Activated CD4-positive, CD25-positive, alpha-beta regulatory T cell (primary cell): ENCODE data around the gene TYMP.
"Not testable (repeated sequence)": the region's sequence is repeated elsewhere in the genome, so short reads cannot be mapped to it uniquely, and the experiment has no call there.

Experiments used
- DNase-seq, 4 experiments: peaks; one replicate each; lab custom pipeline; 2025; lab: John Stamatoyannopoulos, UW

Gene TYMP

DNA sequence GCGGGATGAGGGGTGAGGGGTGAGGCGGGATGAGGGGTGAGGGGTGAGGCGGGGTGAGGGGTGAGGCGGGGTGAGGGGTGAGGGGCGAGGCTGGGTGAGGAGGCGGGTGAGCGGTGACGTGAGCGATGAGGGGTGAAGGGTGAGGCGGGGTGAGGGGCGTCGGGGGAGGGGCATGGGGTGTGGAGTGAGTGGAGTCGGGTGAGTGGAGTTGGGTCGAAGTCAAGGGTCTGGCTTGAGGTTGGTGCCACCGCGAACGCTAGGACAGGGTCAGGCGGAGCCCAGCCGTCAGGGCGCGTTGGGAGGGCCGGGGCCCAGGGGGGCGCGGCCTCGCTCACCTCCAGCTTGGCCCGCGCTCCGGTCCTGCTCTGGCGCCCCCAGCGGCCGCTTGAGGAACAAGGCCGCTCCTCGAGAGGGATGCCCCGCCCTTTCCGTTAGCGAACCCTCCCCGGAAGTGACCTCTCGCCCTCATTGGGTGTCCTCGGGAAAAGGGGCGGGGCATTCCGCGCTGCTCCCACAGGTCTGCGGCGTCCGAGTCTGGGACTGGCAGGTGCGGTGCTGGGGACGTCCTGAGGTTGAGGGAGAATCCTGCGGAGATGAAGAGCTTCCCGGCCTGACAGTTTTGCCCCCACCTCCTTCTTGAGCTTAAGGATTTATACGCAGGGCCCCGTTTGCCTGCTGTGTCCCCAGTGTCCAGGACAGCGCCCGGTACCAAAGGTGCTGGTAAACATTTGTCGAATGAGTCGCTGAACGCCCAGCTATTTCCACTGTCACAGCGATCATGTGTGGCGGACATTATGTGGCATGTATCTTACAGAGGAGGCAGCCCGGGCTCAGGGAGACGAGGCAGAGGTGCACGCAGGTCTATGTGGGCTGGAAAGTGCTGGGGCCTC lies 33.0 kb upstream of the TYMP start, which contains the start of gene SYCE3:
Gene SYCE3 (minus strand): TSS at position 397 of the 890 bp plus-strand sequence. CDS start 6,514 bp downstream, outside the sequence.
- DNase-seq, result peak; percentile 94 to 97 (median 95)

DNA sequence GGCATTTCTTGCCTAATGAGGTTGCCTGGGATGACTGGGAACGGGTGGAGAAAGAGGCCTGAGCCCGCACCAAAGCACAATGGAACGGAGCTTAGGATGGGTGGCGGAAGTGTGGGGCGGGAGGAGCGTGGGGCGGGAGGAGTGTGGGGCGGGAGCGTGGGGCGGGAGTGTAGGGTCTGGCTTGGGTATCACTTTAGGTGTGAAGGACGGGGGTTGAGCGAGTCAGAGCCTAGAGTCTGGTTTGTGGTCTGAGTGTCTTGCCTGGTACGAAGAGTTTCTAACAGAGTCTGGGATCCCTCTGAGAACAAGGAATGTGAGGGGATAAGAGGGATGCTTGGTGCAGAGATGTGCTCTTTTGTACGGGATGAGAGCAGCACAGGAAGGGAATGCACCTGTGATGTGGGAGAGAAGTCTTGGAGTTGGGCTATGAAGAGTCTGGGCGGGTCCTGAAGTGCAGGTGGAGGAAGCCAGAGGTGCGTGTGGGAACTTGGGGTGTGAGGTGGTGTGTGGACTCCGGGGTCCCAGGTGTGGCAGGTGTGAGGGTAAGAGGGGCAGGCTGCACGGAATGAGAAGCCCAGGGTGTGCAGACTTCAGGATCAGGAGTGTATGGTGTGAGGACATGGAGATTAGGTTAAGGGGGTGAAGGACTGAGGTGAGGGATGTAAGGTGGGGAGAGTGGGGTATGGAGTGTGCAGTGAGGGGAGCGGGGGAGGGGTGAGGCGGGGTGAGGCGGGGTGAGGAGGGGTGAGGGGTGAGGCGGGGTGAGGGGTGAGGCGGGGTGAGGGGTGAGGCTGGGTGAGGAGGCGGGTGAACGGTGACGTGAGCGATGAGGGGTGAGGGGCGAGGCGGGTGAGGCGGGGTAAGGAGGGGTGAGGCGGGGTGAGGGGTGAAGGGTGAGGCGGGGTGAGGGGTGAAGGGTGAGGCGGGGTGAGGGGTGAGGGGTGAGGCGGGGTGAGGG lies 31.9 kb upstream of the TYMP start:
- no peak for DNase-seq

DNA sequence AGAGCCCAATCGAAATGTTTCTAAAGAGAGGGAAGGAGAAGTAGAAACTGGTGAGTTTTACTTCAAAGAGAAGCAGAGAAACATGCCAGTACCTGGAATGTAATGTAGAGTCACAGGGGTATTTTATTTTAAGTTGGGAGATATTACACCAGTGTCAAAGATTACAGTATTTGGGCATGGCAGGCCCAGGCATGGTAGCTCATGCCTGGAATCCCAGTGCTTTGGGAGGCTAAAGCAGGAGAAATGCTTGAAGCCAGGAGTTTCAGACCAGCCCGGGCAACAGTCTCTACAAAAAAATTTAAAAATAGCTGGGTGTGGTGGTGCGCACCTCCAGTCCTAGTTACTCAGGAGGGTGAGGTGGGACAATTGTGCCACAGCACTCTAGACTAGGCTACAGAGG lies 30.2 kb upstream of the TYMP start:
- no peak for DNase-seq

DNA sequence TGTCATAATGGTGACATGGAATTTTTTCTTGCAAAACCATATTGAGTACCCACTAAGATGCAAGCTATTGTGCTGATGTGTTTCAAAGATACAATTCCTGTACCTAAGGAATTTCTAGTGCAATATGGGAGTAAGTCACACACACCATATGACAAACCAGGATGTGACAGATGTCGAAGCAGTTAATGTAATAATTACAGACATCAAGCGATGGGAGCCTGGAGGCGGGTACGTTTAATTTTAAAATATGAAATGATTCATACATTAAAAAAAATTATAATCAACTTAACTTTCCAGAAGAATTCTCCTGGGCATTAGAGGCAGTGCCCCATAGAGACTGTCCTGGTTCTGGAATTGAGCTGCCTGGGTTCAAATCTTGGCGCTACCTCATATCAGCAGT lies 26.9 kb upstream of the TYMP start:
- DNase-seq, result no peak

DNA sequence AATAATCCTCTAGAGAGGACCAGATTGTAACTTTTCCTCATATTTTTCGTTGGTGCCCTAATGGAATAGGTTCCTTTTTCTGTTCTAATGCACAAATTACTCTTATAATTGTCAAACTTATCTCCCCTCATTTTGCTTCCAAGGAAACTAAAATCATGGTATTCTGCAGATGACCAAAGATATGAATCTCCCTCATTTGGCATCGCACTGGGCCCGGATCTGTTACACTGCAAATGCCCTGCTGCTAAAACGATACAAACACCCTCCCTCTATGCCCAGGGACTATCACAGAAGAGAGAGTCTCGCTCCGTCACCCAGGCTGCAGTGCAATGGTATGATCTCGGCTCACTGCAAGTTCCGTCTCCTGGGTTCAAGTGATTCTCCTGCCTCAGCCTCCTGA lies 23.5 kb upstream of the TYMP start:
- DNase-seq, result no peak

DNA sequence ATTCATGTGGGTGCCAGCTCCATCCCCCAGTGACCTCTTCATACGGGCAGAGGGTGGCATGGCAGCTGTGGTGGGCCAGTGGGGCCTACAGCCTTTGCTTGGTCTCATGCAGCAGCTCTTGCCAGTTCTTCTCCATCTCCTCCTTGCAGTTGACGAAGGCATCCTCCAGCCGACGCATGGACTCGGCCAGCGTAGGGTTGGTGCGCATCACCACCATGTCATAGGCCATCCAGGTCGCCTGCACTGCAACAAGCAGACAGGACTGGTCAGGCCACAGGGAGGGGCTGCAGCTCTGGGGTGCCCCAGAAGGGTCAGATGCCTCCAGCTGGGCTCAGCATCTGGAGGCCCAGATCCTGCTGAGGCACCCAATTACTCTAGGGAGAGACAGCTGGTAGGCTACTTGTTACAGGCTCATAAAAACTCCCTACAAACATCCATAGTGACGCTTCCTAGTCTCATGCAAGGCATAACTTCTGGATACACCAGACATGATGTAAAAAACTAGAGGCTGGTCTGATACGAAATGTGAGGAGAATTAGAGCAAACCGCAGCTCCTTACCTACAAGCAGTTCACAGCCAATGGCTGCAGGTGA lies 21.4 kb upstream of the TYMP start:
- DNase-seq, result no peak

DNA sequence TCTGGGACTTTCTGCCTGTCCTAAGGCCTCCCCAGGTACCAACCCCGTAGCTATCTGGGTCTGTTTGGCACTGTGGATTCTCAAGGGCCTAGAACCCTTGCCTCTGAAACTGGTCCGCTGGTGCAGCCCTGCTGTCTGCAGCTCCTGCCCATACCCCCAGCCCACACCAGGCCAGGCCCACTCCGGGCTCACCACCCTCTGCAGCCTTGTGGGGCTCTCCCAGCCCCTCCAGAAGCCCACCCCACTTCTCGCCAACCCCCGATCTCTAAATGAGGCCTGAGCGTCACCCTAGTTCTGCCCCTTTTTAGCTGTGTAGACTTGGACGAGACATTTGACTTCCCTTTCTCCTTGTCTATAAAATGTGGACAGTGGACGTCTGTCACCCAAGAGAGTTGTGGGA lies 20.6 kb upstream of the TYMP start:
- no peak for DNase-seq

DNA sequence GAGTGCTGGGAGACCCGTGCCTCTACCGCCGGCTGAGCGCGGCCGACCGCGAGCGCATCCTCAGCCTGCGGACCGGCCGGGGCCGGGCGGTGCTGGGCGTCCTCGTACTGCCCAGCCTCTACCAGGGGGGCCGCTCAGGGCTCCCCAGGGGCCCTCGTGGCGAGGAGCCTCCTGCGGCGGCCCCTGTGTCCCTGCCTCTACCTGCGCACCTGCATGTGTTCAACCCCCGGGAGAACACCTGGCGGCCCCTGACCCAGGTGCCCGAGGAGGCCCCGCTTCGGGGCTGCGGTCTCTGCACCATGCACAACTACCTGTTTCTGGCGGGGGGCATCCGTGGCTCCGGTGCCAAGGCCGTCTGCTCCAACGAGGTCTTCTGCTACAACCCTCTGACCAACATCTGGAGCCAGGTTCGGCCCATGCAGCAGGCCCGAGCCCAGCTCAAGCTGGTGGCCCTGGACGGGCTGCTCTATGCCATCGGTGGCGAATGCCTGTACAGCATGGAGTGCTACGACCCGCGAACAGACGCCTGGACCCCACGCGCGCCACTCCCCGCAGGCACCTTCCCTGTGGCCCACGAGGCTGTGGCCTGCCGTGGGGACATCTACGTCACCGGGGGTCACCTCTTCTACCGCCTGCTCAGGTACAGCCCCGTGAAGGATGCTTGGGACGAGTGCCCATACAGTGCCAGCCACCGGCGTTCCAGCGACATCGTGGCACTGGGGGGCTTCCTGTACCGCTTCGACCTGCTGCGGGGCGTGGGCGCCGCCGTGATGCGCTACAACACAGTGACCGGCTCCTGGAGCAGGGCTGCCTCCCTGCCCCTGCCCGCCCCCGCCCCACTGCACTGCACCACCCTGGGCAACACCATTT lies 19.3 kb upstream of the TYMP start:
- DNase-seq, result no peak

DNA sequence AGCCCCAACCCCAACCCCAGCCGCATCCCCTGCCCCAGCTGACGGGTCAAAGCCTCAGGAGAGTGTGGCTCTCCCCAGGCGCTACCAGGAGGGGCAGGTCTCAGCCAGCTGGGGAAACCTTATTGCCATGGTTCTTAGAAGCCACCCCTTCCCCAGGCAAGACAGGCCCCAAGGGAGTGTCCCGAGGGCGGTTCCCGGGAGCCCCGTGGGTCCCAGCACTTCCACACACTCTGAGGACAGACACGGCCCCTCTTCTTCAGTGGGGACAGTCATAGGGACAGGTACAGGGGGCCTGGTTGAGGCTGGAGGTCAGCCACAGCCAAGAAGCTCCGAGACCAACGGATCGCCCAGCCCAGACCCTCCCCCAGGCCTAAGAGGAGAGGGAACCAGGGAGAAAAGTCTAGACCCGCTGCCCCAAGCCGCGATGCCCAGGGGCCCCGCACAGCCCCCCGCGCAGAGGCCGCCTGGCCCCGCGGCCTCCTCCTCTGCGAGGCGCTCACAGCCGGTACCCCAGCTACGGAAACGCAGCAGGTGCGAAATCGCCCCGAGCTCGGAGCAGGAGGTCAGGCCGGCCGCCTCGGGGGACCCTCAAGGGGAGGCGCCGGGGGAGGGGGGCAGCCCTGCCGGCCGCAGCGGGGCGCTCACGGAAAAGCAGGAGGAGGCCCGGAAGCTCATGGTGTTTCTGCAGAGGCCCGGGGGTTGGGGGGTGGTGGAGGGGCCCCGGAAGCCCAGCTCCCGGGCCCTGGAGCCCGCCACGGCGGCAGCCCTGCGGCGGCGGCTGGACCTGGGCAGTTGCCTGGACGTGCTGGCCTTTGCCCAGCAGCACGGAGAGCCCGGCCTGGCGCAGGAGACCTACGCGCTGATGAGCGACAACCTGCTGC lies 18.5 kb upstream of the TYMP start:
- DNase-seq, result peak in 2 of 4 experiments; percentile 56 to 62

DNA sequence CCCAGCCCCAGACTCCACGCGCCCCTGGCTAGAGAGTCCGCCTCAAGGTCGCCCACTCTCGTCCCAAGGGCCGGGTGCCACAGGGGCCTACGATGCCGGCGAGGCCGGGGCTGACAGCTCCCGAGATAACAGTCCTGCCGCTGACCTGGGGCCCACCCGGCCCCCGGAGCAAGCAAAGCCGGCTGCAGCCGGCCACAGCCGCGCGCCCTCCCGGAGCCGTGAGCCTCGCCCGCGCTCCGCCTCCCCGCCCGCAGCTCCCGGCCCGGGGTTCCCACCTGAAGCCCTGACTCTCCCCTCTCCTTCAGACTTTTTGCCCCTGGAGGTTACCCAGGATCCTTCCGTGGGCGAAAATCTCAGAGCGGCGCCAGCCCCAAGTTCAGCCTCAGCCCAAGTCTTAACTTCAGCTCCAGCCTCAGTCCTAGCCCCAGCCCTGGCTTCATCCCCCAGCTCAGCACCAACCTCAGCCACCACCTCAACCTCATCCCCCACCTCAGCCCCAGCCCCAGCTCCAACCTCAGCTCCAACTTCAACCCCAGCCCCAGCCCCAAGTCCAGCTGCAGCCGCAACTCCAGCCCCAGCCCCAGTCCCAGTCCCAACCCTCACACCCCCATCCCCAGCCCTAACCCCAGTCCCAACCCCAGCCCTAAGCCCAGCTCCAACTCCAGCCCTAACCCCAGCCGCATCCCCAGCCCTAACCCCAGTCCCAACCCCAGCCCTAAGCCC lies 17.6 kb upstream of the TYMP start:
- DNase-seq, result no peak

DNA sequence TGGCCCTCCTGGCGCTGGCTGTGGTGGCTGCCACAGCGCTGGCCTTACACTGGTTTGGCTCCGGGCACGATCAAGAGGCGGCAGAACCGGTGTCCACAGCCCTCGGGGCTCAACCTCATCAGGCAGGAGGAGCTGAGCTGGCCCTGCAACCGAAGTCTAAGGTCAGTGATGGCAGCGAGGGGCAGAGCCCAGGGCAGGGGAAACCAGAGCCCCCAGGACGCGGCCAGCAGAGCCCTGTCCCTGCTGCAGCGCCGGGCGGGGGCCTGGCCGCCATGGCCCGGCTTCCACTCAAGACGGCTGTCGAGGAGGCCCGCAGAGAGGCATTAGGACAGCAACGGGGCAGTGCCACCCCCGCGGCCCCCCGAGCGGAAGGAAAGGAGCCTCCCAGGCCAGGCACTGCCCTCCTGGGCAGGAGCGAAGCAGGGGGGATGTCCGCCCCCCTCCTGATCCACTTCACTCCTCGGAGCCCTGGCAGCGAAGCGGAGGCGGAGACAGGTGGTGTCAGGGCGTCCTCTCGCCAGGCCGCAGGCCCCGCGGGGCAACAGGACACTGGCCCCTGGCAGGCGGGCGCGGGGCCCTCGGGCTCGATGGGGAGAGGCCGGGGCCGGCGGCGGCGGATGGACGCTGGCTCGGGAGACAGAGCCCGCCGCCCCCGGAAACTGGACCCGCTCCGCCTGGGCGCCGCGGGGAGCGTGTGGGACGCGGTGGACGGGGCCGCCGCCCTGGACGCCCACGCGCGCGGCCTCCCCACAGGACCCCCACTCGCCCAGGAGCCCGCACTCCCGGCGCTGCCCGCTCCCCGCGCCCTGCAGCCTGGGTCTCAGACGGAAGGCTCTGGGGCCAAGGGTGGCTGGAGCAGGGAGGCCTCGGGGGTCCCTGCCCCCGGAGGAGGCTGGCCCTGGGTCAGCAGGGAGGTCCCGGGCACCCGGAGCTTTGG lies 16.8 kb upstream of the TYMP start:
- DNase-seq, result no peak

DNA sequence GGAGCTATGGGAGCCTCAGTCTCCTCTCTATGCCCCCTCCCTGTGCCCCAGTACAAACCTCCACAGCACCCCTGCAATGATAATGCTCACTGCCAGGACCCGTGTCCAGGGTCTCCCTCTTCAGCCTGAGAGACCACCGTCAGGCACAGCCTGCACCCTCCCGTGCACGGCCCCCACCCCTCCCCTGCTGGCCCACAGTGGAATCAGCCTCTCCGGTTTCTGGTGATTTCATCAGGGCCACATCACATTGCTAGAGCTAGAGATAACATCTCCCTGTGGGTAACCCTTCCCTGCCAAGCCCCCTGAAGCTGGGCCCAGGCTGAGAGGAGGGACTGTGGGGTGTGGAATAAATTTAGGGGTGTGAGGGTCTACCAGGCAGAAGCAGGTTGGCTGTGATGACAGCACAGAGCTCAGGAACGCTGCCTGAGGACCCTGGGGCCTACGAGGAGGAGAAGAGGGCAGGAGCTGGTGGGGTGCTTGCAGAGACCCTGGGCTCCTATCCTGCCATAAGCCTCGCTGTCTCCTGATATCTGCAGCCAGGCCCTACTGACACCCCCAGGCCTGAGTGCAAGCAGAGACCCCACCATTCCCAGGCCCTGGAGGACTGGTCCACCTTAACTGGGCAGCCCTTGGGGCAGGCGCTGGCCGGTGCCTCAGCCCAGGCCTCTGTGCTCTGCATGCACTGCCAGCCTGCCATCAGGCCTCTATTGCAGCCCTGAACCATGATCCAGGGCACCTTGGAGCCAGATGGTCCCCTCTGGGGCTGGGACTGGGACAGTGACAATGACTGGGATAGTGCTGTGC lies 15.9 kb upstream of the TYMP start, which contains the start of gene KLHDC7B:
Gene KLHDC7B (plus strand): TSS at position 378 of the 804 bp plus-strand sequence. CDS start 345 bp downstream, at position 723.
- DNase-seq, result no peak

DNA sequence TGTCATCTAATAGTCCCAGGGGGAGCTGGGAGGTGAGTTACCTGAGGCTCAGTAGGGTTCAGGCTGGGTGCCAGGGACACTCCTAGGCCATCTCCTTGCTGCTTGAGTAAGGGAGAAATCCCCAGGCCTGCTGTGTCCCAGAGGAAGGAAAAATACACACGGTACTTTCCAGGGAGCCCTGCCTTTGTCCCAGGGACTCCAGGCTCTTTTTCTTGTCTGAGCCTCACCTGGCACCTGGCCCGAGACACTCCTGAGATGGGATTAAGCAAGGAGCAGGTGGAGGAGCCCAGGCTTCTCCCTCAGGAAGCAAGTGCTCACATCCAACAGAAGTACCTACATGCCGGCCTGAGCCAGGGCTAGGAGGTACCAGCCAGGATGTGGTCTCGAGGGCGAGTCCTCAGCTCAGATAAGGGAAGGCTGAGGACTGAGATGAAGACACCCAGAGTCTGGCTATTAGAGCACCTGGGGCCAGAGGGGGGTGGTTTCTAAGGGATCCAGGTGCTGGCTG lies 15.0 kb upstream of the TYMP start:
- DNase-seq, result no peak

DNA sequence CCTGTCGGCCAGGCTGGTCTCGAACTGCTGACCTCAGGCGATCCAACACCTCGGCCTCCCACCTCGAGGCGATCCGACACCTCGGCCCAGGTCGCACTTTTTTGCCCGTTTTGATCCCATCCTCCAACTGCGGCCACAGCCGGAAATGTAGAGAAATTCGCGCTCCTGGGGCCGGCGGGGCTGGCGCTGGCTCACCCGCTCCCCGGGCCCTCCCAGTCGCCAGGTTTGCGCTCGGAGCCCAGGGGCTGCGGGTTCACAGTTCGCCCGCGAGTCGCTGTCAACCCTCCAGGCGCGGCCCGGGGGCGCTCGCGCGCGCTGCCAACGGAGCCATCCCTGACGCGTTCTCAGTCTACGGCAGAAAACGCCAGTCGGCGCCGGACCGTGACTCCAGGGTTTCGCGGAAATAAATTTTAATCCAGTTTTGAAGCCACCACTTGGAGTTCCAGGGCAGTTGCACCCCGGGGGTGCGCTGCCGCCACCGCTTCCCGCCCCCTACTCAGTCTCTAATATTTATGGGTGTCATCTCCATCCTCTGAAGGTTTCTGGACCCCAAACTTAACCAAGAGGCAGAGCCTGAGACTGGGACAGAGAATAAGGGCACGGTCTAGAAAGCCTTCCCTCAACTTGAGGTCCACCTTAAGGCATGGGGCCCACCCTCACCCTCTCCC lies 14.4 kb upstream of the TYMP start:
- DNase-seq, result peak; percentile 63 to 77 (median 70)

DNA sequence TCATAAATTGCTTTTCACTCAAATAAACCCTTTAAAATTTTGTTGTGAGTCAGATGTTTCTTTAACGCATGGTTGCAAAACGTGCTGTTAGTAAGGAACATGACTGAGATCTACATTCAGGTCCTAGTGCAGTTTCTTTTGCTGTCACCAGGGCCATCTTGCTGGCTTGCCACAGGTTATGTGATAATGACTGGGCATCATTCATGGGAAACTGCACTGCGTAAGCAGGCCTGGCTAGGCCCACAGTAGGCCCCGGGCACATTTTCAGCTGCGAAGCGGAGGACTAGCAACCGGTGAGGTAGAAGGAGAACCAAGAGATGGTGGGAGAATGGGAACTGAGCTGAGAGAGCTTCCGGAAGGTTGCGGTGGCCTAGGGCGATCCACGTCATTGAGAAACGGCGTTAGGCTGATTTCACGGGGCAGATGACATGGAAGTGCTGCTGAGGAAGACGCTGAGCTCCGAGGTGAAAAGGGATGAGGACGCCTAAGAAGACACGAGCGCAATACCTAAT lies 12.7 kb upstream of the TYMP start:
- DNase-seq, result no peak

DNA sequence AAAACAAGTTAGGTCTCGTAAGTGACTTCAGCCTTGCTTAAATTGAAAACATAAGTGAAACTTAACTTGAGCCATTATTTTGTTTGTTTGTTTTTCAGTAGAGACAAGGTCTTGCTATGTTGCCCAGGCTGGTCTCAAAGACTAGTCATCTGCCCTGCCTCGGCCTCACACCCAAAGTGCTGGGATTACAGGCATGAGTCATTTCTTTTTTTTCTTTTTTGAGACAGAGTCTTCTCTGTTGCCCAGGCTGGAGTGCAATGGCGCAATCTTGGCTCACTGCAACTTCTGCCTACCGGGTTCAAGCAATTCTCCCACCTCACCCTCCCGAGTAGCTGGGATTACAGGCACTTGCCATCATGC lies 11.8 kb upstream of the TYMP start:
- DNase-seq, result not testable (repeated sequence)

DNA sequence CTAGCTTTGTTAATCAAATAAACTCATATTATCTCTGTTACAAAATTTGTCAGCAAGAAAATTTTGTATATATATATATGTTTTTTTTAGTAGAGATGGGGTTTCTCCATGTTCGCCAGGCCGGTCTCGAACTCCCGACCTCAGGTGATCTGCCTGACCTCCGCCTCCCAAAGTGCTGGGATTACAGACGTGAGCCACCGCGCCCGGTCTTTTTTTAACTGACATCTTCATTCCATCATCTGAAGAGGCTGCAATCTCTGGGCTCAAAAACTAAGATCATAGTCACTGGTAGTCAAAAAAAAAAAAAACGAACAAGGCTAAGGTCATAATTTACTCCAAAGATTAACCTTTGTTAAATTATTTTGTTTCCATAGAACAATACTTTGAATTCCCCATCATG lies 10.6 kb upstream of the TYMP start:
- DNase-seq, result no peak
